ENCODE data around the gene CDKN2AIPNL. TPM values are rescaled to one million over a fixed set of nuclear protein-coding genes. Genes with fewer than 3 reads are reported as not detected.

Gene CDKN2AIPNL
- total and polyA plus RNA-seq, 2 donors (not counting 3 experiments of a cell fraction or from before 2014, with no cell fraction given), result 22.2 to 36.5 TPM

GRCh38 chr5:134437340-134437846 lies 25.7 kb upstream of the CDKN2AIPNL start:
- TF ChIP-seq GATA2 (IDR thresholded peaks at IDR 0.05; ENCODE audit: insufficient read depth, insufficient read length, low read depth, low read length) (no peak), POLR2A (IDR thresholded peaks at IDR 0.05; ENCODE audit: low read depth, low read length) (no peak), FOS (IDR thresholded peaks at IDR 0.05; ENCODE audit: borderline replicate concordance, insufficient read depth, low read length) (no peak), POLR2AphosphoS5 (IDR thresholded peaks at IDR 0.05; ENCODE audit: insufficient read depth, low read depth, low read length) (no peak), EZH2 (IDR thresholded peaks at IDR 0.05; ENCODE audit: borderline replicate concordance, low read depth, low read length, severe bottlenecking) (no peak), MYC (IDR thresholded peaks at IDR 0.05; ENCODE audit: low read depth, low read length) (no peak), JUN (IDR thresholded peaks at IDR 0.05; ENCODE audit: borderline replicate concordance, insufficient read depth, insufficient read length, low read depth) (no peak), MAX (IDR thresholded peaks at IDR 0.05; ENCODE audit: insufficient read depth, insufficient read length) (no peak), CTCF (IDR thresholded peaks at IDR 0.05; ENCODE audit: extremely low read depth in 1 of 2, insufficient read depth in 1 of 2, low read depth in 1 of 2, low read length in 2 of 2) (no peak)
- Histone ChIP-seq H3K4me3 (replicated peaks in 1 of 3; ENCODE audit: insufficient read depth in 1 of 3, low read depth in 1 of 3, low read length in 3 of 3) (no peak overlapping the region), H3K27me3 (ENCODE audit: control insufficient read depth in 2 of 2, insufficient read depth in 2 of 2, low read length in 2 of 2) (no peaks in the 10 kb centered on the region), H3K4me1 (ENCODE audit: control insufficient read depth, extremely low read depth, insufficient read depth, low read length) (peaks cover 5% of the 10 kb centered on the region), H3K9me3 (replicated peaks; ENCODE audit: control insufficient read depth, insufficient read depth, low read length) (no peaks in the 10 kb centered on the region), H3K79me2 (ENCODE audit: control insufficient read depth, insufficient read depth, low read length) (no peaks in the 10 kb centered on the region), H2AFZ (ENCODE audit: low read depth, low read length) (no peak overlapping the region), H3K9me1 (replicated peaks; ENCODE audit: control insufficient read depth, extremely low read depth, insufficient read depth, low read length) (no peaks in the 10 kb centered on the region), H3K4me2 (ENCODE audit: insufficient read depth, low read length) (no peak overlapping the region), H3K9ac (replicated peaks; ENCODE audit: extremely low read depth, insufficient read depth, low read length) (no peak overlapping the region), H4K20me1 (replicated peaks; ENCODE audit: control insufficient read depth, extremely low read depth, insufficient read depth, low read length) (no peaks in the 10 kb centered on the region), H3K27ac (ENCODE audit: insufficient read depth, low read depth, low read length) (no peak overlapping the region), H3K36me3 (ENCODE audit: control insufficient read depth in 2 of 2, extremely low read depth in 1 of 2, insufficient read depth in 2 of 2, low read length in 2 of 2) (no peaks in the 10 kb centered on the region)
- no peak for FAIRE-seq
- CTCF ChIA-PET, result interaction anchor here (0.9 to 2.0 kb wide), 6 partner anchors 8 to 124 kb away, joined by 3 to 9 read pairs (median 6); partner anchors contain the start of gene CDKN2AIPNL
- BruUV-seq (replicated peaks), result TSS peak; percentile 78
- POLR2A ChIA-PET, result interaction anchor here (1.1 kb wide), 1 partner anchor 142 kb away, joined by 4 read pairs; no protein-coding TSS in a partner anchor
- dilution Hi-C loops (cut with MboI; ENCODE audit: extremely low pct_ligation_motif_present, low sequenced_read_pairs) (no loop called here), intact Hi-C loops (cut with micrococcal nuclease) (loop anchor here (1.0 to 2.0 kb wide), 2 partner anchors 25 to 65 kb away; no protein-coding TSS in a partner anchor)
- no peak for DNase-seq (ENCODE audit: low read depth, low spot score)

Measured in endothelial cell of umbilical vein (primary cell).